ENCODE results near the gene TTC4.

TTC4 gene

DNA sequence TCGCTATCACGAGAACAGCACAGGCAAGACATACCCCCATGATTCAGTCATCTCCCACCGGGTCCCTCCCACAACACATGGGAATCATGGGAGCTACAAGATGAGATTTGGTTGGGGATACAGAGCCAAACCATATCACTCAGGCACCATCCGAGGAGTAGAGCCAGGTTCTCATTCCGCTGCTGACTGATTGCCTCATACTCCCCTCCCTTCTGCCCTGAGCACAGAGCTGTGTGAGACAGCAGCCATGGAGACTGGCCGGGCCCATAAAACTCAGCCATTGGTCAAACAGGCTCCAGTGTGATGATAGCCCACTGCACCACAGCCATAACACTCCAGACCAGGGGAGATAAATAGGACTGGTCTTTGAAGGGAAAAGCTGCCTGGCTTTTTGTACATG lies 22.6 kb downstream of the TTC4 start:
- POLR2A ChIA-PET, result no interaction called here
- TF ChIP-seq, protein P1, sequence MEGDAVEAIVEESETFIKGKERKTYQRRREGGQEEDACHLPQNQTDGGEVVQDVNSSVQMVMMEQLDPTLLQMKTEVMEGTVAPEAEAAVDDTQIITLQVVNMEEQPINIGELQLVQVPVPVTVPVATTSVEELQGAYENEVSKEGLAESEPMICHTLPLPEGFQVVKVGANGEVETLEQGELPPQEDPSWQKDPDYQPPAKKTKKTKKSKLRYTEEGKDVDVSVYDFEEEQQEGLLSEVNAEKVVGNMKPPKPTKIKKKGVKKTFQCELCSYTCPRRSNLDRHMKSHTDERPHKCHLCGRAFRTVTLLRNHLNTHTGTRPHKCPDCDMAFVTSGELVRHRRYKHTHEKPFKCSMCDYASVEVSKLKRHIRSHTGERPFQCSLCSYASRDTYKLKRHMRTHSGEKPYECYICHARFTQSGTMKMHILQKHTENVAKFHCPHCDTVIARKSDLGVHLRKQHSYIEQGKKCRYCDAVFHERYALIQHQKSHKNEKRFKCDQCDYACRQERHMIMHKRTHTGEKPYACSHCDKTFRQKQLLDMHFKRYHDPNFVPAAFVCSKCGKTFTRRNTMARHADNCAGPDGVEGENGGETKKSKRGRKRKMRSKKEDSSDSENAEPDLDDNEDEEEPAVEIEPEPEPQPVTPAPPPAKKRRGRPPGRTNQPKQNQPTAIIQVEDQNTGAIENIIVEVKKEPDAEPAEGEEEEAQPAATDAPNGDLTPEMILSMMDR (IDR thresholded peaks at IDR 0.05; ENCODE audit: control extremely low read depth, extremely low read depth, low read depth, missing control alignments), result no peak
- DNase-seq (ENCODE audit: extremely low spot score), result no peak
- CTCF ChIA-PET, result interaction anchor here (0.8 kb wide), 1 partner anchor 11 kb away, joined by 3 read pairs; no protein-coding TSS in a partner anchor

DNA sequence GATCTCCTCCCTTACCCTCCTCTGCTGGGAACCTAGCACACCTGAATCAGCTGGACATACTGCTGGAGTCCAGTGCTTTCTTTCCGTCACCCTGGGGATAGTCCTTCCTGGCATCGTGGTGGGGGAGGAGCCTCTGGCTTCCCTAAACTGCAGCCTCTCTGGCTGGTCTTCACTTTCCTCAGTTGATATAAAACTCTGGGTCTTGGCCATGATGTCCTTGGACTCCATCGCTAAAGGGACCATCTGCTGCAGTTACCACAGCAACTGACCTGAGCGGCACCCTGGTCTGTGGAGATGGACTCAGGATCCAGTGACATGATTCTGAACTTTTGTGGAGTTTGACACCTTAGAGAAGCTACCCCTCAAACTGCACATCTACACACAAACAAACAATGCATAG lies 25.9 kb downstream of the TTC4 start:
- TF ChIP-seq, protein P1 (IDR thresholded peaks at IDR 0.05; ENCODE audit: control extremely low read depth, extremely low read depth, low read depth, missing control alignments), result no peak

DNA sequence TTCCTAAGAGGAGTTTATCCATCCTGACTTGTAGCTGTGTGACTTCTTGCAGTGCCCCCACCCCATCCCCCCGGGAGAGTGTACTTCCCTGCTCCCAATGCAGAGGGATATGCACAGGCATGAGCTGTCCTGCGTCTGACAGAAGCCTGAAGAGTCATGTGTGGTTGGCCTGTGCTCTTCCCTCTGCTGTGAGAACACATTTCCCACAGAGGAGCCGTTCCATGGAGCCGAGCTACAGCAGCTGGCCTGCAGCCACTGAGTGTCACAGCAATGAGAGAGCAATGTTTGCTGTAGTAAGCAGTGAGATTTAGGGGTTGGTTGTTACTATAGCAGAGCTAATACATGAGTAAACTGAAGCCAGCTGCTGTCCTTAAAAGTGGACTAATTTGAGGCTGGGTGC lies 26.6 kb downstream of the TTC4 start:
- CTCF ChIA-PET, result interaction anchor here (1.8 kb wide), 1 partner anchor 14 kb away, joined by 5 read pairs; no protein-coding TSS in a partner anchor
- TF ChIP-seq, protein P1 (IDR thresholded peaks at IDR 0.05; ENCODE audit: control extremely low read depth, extremely low read depth, low read depth, missing control alignments), result no peak
- no peak for DNase-seq (ENCODE audit: extremely low spot score)
- POLR2A ChIA-PET, result no interaction called here

More for the DNA sequence above, 25.9 kb downstream of the TTC4 start:
- DNase-seq (ENCODE audit: extremely low spot score), result no peak
- CTCF ChIA-PET, result interaction anchor here (1.8 kb wide), 1 partner anchor 13 kb away, joined by 5 read pairs; no protein-coding TSS in a partner anchor
- POLR2A ChIA-PET, result no interaction called here

DNA sequence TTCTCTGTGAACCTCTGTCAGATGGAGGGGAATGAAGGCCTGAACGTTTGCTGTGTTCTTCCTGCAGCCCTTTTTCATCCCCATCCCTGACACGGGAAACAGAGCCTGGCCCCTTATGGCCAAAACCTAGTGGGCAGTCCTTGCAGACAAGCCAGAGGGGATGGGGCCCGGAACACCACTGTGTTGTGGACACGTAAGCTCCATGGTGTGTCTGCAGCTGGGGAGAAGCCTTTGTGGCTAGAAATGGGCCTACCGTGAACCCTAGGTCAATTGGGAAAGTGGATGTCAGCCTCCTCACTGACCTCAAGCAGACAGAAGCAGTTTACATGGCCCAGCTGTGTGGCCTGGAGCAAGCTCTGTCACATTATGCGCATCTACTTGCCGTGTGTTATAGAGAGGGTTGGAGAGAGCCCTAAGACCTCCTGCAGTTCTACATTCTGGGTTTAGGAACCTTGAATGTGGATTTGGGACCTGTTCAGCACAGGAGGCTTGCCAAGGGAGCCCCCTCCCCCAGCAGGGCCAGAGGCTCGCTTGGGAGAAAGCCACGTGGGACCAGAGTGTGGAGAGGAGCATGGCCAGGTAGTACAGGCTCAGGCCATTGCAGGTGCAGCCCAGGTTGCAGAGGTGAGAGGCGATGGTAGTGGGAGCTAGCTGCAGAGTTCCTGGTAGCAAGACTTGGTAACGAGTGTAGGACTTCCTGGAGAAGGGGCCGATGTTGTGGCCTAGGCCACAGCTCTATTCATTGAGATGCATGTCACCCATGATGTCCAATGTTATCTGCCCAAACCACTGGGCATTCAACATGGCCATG lies 28.0 kb downstream of the TTC4 start:
- CTCF ChIA-PET, result interaction anchor here (1.8 kb wide), 1 partner anchor 15 kb away, joined by 5 read pairs; no protein-coding TSS in a partner anchor
- TF ChIP-seq, protein P1 (IDR thresholded peaks at IDR 0.05; ENCODE audit: control extremely low read depth, extremely low read depth, low read depth, missing control alignments), result no peak
- DNase-seq (ENCODE audit: extremely low spot score), result no peak
- POLR2A ChIA-PET, result no interaction called here

DNA sequence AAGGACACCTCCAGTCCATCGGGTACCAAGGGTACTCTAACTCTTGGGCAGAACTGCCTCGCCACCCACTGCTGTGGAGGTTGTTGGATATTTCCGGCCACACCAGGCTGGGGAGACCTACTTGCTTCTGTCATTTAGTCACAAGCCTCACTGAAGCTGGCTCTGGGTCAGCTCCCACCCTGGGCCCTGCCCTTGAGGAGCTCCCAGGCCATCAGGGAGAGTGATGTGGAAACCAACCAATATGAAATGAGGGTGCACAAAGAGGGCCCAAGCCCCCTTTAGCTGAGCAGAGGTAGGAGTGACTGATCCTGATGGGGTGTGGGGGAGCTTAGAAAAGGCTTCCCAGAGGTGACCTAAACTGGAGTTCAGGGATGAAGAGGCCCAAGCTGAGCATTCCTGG lies 29.0 kb downstream of the TTC4 start:
- TF ChIP-seq, protein P1 (IDR thresholded peaks at IDR 0.05; ENCODE audit: control extremely low read depth, extremely low read depth, low read depth, missing control alignments), result no peak
- POLR2A ChIA-PET, result no interaction called here
- CTCF ChIA-PET, result interaction anchor here (1.0 to 1.2 kb wide), 3 partner anchors 11 to 769 kb away, joined by 3 to 7 read pairs (median 3); no protein-coding TSS in a partner anchor
- no peak for DNase-seq (ENCODE audit: extremely low spot score)

DNA sequence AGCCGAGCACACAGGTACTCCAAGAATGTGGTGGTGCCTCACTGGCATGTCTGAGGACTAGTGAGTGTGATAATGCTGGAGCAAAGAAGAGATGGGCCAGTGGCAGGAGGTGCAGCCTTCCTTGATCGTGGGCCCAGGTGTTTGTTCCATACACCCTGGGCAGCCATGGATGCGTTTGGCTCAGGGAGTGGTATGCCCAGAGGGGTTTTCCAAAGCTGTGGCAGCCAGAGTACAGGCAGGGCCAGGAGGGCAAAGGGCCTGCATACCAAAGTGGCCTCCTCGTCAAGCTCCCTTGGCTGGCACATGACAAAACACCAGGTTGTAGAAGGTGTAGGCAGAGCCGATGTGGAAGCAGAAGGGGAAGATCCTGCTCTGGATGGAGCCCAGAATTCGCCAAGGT lies 29.6 kb downstream of the TTC4 start:
- TF ChIP-seq, protein P1 (IDR thresholded peaks at IDR 0.05; ENCODE audit: control extremely low read depth, extremely low read depth, low read depth, missing control alignments), result no peak
- DNase-seq (ENCODE audit: extremely low spot score), result no peak
- POLR2A ChIA-PET, result no interaction called here
- CTCF ChIA-PET, result interaction anchor here (1.0 to 1.2 kb wide), 3 partner anchors 11 to 769 kb away, joined by 3 to 7 read pairs (median 3); no protein-coding TSS in a partner anchor

Data from GM10248 (cell line).